Activated T-helper 1 cell treated with Interleukin-2 at 50 U/mL for 16 hours (primary cell): Measurements from ENCODE around the gene TRIOBP.
"Not testable (repeated sequence)": the region's sequence is repeated elsewhere in the genome, so short reads cannot be mapped to it uniquely, and the experiment has no call there.

Experiments
- DNase-seq: peaks from one replicate; pipeline ENCODE4 v3.0.0-alpha.2; 2020; ENCODE audit warnings: low read depth

Gene TRIOBP, protein sequence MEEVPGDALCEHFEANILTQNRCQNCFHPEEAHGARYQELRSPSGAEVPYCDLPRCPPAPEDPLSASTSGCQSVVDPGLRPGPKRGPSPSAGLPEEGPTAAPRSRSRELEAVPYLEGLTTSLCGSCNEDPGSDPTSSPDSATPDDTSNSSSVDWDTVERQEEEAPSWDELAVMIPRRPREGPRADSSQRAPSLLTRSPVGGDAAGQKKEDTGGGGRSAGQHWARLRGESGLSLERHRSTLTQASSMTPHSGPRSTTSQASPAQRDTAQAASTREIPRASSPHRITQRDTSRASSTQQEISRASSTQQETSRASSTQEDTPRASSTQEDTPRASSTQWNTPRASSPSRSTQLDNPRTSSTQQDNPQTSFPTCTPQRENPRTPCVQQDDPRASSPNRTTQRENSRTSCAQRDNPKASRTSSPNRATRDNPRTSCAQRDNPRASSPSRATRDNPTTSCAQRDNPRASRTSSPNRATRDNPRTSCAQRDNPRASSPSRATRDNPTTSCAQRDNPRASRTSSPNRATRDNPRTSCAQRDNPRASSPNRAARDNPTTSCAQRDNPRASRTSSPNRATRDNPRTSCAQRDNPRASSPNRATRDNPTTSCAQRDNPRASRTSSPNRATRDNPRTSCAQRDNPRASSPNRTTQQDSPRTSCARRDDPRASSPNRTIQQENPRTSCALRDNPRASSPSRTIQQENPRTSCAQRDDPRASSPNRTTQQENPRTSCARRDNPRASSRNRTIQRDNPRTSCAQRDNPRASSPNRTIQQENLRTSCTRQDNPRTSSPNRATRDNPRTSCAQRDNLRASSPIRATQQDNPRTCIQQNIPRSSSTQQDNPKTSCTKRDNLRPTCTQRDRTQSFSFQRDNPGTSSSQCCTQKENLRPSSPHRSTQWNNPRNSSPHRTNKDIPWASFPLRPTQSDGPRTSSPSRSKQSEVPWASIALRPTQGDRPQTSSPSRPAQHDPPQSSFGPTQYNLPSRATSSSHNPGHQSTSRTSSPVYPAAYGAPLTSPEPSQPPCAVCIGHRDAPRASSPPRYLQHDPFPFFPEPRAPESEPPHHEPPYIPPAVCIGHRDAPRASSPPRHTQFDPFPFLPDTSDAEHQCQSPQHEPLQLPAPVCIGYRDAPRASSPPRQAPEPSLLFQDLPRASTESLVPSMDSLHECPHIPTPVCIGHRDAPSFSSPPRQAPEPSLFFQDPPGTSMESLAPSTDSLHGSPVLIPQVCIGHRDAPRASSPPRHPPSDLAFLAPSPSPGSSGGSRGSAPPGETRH (N-terminal part only)

DNA sequence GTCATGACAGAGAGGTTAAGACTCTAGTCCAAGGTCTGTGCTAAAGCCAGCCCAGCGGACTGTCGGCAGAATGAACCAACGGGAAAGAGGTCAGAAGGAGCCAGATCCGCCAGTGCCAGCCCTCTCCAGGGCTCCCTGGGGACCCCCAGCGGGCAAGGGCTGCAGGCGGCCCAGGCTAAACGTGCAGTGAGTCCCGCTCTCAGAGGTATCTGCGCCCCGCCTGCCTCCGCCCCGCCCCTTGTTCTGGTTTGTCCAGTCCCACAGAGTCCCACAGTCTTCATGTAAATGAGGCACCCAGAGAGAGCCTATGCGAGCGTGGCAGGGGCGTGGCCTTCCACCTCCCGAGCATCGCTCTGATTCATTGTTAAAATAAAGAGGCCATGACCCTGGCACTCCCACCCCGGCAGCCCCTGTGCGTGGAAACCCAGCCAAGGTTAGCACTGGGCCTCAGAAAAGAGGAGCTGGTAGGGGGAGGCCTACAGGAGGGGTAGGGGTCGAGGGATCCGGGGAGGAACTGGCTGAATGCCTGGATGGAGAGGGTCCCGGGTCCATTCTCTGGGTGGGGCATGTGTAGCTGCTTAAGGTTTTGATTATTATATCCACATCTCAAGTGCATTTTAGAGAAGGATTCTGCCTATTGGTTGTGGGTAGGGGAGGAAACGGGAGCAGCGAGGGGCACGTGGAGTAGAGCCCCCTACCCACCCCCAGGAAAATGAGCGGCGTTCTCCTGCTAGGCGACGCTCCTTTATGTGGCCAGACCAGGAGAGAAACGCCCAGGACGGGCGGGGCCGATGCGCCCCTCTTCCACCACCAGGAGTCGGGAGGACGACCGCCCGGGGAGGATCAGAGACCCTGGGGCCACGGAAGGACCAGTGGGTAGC lies at the start of gene TRIOBP:
TRIOBP (plus strand) TSS at position 392 of the 881 bp plus-strand sequence. CDS start 4,318 bp downstream, outside the sequence.
- peak; percentile 63 for DNase-seq

DNA sequence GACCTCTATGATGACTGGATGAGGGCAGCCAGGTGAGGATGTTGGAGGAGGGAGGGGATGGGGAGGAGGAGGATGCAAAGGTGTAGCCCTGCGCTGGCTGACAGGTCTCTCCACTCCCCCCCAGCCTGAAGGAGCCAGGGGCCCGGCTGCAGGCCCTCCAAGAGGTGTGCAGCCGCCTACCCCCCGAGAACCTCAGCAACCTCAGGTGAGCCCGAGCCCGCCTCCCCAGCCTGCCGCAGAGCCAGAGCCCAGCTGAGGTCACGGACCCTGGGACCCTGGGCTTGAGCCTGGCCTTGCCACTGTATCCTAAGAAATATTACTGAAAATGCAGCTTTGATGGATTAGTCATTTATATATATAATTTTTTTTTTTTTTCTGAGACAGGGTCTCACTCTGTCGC lies 49.5 kb upstream of the TRIOBP start:
- no peak for DNase-seq

DNA sequence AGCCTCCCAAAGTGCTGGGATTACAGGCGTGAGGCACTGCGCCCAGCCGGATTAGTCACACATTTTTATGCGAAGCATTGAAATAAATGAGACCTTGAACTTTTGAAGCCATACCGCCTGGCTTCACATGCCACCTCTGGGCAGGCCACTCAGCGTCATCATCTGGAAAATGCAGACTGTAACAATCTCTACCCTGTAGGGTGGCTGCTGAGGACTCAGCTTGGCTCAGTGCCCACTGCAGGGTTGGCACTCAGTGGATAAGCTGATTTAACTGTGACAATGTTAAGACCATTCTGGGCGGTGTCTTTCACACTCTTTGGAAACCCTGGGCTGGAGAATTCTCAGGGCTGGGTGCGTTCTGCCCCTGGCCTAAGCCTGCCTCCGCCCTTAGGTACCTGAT lies 48.9 kb upstream of the TRIOBP start:
- no peak for DNase-seq

DNA sequence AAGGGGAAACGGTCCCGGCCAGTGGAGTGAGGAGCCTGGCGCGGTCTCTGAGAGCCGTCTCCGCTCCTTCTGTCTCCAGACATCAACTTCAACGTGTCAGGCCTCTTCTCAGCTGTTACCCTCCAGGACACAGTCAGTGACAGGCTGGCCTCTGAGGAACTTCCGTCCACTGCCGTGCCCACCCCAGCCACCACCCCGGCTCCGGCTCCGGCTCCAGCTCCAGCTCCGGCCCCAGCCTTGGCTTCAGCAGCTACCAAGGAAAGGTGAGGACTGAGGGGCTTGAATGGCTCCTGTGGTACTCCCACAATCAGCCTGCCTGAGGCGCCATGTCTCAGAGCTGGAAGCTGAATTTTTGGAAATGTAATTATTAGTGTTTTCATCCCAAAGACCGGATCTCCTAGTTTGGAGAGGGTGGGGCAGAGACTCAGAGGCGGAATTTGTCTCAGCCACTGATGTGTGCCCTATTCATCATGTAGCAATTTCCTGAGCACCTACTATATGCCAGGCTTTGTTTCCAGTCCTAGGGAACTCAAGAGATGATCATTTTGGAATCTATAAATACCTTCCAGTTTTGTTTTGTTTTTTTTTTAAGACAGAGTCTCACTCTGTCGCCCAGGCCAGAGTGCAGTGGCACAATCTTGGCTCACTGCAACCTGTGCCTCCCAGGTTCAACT lies 46.2 kb upstream of the TRIOBP start:
- no peak for DNase-seq

DNA sequence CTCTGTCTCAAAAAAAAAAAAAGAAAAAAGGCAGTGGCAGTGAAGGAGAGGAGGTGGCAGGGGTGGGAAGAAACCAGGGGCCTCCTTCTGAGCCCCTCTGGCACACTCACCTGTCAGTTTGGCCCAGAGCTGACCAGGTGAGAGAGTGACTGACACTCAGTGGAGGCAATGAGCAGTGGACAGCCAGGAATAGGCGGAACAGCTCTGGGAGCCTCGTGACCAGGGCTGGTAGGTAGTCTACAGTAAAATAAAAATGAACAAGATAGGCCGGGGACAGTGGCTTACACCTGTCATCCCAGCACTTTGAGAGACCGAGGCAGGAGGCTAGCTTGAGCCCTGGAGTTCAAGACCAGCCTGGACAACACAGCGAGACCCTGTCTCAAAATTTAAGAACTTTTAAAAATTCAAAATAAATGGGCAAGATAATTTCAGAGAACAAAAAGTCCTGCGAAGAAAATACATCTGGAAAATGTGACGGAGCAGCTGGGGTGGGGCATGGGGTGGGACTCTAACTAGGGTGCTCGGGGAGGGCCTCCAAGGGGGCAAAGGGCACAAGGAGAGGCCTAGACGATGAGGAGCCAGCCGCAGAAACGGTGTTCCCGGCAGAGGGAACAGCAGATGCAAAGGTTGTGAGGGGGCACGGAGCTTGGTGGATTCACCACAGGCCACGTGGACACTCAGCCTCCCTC lies 42.1 kb upstream of the TRIOBP start:
- no peak for DNase-seq

DNA sequence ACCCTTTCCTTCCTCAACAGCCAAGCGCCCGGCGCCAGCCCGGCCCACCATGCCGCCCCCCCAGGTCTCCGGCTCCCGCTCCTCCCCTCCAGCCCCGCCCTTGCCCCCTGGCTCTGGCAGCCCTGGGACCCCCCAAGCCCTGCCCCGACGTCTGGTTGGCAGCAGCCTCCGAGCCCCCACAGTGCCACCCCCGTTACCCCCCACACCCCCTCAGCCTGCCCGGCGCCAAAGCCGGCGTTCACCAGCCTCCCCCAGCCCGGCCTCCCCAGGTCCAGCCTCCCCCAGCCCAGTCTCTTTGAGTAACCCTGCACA lies 41.6 kb upstream of the TRIOBP start:
- DNase-seq: no peak

DNA sequence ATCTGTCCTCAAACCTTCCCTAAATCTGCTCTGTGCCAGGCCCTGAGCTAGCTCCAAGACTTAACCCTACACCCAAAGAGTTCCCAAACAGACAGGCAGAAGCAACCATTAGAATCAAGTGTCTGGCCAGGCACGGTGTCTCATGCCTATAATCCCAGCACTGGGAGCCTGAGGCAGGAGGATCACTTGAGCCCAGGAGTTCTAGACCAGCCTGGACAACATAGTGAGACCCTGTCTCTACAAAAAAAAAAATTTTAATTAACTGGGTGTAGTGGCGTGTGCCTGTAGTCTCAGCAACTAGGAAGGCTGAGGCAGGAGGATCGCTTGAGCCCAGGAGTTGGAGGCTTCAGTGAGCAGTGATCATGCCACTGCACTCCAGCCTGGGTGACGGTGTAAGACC lies 40.3 kb upstream of the TRIOBP start:
- DNase-seq: not testable (repeated sequence)

DNA sequence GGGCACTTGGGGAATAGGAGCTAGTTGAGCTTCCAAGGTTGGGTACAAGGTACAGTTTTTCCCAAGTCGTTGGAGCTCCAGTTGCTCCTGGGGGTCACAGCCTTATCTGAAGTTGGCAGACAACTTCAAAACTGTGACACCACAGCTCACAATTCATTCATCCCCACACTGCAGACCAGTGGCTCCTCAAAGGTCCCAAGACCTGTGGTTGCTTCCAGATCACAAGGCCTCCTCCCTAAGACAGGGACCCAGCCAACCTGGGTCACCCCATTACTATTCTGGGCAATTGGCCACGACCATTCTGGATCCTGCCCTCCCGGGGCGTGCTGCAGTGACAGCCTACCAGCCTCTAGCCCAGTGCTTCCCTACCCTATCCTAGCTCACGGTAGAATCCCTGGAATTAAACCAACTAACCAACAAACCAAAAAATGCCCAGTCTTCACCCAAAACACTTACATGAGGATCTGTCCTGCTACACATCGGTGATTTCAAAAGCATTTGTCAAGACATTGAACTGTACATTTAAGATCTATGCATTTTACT lies 39.2 kb upstream of the TRIOBP start:
- DNase-seq: no peak

DNA sequence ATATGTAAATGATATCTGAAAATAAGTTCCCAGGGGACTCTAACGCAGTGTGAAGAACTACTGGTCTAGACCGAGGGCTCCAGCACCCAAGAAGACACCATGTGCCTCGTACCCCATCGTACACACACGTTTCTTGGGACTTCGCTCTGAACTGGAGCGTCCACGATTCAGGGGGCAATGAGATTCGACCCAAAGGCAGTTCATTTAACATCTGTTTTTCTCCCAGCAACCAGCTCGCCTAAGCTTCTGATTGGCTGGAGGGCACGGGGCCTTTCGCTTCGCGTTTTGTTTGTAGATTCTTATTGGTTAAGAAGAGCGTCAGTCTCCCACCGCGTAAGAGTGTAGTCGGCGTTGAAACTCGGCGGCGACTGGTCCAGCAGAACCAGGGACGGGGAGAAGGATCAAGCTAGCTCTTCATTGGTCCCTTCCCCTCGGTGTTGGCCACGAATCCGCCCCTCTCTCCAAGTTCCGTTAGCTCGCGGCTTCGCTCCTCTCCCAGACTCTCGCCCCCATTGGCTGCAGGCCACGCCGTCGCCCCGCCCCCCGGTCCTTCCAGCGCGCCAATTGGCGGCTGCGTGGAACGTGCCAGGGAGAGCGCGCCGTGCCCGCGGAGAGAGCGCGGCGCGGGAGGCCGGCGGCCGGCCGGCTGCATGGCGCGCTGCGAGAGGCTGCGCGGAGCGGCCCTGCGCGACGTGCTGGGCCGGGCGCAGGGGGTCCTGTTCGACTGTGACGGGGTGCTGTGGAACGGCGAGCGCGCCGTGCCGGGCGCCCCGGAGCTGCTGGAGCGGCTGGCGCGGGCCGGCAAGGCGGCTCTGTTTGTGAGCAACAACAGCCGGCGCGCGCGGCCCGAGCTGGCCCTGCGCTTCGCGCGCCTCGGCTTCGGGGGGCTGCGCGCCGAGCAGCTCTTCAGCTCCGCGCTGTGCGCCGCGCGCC lies 38.4 kb upstream of the TRIOBP start, which contains the start of gene PDXP:
PDXP (plus strand) TSS at position 591 of the 933 bp plus-strand sequence; CDS start at position 651, 60 bp downstream.
- DNase-seq: peak; percentile 97

DNA sequence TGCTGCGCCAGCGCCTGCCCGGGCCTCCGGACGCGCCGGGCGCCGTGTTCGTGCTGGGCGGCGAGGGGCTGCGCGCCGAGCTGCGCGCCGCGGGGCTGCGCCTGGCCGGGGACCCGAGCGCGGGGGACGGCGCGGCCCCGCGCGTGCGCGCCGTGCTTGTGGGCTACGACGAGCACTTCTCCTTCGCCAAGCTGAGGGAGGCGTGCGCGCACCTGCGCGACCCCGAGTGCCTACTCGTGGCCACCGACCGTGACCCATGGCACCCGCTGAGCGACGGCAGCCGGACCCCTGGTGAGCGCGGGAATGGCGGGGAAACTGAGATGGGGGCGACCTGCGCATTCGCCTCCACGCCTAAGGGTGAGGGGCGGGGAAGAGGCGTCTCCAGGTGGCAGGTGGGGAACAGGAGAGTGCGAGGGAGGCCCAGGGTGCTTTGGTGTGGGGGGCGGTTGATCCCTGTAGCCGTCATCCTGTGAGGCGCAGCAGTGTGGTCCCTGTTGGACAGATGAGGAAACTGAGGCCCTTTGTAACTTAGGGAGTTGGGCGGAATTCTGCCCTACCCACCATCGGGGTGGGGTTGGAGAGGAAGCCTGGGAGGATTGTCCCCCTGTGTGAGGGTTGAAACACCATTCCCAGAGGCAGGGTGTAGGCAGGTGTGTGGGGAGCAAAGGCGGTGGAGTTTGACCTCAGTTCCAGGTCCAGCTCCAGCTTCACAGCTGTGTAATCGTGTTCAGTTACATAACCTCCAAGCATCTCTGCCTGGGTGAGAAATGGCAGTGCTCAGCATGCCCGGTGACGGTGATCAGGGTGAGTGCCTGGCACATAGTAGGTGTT lies 37.6 kb upstream of the TRIOBP start:
- no peak for DNase-seq

DNA sequence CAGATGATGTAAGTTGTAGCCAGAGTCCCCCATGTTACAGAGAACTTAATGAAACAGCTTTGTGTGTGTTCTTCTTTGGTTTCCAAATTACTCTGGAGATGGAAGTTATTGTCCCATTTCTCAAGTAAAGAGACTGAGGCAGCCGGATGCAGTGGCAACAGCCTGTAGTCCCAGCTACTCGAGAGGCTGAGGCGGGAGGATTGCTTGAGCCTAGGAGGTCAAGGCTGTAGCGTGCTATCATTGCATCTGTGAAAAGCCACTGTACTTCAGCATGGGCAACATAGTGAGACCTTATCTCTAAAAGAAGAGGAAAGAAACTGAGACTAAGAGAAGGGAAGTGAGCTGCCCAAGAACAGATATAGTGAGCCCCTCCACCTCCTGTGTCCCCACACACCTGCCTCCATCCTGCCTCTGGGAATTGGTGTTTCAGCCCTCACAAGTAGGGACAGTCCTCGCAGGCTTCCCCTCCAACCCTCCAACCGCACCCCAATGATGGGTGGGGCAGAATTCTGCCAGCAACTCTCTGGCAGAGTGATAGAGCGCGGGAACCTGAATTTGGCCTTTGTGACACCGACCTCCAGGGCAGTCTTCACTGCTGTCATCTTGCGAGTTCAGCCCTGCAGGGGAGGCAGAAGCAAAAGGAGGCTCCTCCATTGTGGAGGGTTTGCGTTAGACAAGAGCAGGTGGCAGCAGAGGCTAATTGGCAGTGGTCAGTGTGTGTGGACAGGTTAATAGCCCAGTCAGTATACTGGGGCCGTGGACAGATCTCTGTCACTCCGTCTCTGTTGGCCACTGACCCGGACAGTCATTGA lies 36.7 kb upstream of the TRIOBP start:
- no peak for DNase-seq

DNA sequence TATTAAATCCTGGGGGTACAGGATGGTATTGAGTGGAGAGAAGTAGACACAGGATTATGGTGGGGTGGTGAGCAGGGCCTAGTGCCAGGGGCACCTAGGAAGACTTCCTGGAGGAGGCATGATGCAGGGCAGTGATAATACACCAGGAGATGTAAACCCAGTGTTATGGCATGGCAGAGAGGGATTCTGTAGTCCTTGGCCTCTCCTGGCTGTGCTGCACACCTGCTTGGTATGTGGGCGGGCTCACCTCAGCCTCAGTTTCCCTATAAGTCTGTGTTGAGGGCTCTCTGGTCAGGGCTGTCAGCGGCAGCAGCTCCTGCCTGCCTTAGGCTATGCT lies 36.2 kb upstream of the TRIOBP start:
- DNase-seq: no peak

DNA sequence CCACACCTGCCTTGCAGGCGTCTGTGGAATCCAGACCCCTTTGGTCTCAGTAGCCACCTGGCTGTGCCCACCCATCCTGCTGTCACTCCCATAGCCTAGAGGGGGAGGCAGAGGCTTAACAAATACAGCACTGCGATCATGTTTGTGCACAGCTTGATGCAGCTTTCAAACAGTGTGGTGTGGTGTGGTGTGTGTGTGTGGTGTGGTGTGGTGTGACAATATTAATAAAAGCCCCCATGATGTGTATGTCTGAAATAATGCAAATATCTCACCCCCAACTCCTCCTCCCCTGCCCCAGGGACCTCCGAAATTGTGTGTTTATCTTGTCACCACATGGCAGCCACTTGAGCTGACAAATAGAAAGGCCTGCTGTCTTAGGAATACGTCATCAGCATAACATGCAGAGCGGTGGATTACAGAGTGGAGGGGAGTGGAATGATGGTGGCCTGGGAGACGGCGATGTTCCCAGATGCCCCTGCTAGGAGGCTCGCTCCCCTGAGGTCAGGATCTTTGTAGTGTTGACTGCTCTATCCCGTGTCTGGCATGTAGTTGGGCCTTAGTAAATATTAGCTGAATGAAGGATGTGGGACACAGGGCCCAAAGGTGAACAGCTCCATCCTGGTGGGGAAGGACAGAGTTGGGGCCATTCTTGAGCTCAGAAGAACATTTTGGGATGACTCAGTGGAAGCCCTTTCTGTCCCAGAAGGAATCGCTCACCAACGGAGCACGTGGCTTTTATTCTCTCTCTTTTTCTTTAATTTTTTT lies 35.5 kb upstream of the TRIOBP start:
- no peak for DNase-seq

DNA sequence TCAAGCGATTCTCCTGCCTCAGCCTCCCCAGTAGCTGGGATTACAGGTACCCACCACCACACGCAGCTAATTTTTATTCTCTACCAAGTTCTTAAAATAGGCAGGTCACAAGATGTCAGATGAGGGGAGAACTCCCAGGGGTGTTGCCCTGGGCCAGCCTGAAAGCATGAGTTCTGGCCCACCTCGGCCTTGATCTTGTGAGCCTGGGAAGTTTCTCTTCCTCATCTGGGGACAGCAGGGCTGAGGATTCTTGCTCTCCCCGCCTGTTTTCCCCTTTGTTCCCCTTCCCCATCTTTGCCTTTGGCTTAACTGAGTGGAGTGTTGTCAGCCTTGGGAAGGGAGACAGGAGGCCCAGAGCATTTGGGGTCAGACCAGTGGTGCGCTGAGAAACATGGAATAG lies 34.8 kb upstream of the TRIOBP start:
- no peak for DNase-seq

DNA sequence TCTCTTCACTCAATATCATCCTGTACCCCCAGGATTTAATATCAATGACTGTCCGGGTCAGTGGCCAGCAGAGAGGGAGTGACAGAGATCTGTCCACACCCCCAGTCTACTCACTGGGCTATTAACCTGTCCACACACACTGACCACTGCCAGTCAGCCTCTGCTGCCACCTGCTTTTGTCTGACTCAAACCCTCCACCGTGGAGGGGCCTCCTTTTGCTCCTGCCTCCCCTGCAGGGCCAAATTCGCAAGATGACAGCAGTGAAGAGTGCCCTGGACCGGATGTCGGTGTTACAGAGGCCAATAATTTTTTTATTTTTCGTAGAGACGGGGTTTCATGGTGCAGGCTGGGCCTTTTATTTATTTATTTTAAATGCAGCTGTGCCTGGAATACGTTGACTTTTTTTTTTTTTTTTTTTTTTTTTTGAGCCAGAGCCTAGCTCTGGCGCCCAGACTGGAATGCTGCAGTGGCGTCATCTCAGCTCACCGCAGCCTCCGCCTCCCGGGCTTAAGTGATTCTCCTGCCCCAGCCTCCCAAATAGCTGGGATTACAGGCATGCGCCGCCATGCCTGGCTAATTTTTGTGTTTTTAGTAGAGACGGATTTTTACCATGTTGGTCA lies 33.2 kb upstream of the TRIOBP start:
- DNase-seq: no peak
